Skeletal muscle satellite cell (primary cell): ENCODE data around the gene HTR1A. TPM values are rescaled to one million over a fixed set of nuclear protein-coding genes. Genes with fewer than 3 reads are reported as not detected.

ENCODE experiments used
- H3K27me3 ChIP-seq: 2 replicates; pipeline ENCODE4 v1.7.0; 2013; ENCODE audit warnings: low read length; ENCODE audit not compliant: control insufficient read depth, insufficient read depth
- H3K36me3 ChIP-seq: 2 replicates; pipeline ENCODE4 v1.7.0; 2013; ENCODE audit warnings: mild to moderate bottlenecking, control low read depth, low read length; ENCODE audit not compliant: insufficient read depth
- H3K4me1 ChIP-seq: 2 replicates; pipeline ENCODE4 v1.7.0; 2013; ENCODE audit warnings: low read length; ENCODE audit not compliant: control insufficient read depth, insufficient read depth
- H3K4me2 ChIP-seq: 2 replicates; pipeline ENCODE4 v1.7.0; 2013; ENCODE audit warnings: mild to moderate bottlenecking, low read length
- H3K4me3 ChIP-seq: 2 replicates; pipeline ENCODE4 v1.7.0; 2013; ENCODE audit warnings: low read length
- H3K9ac ChIP-seq: 2 replicates; pipeline ENCODE4 v1.7.0; 2013; ENCODE audit warnings: mild to moderate bottlenecking, low read depth, low read length, moderate library complexity
- H3K9me3 ChIP-seq: replicated peaks from 2 replicates; pipeline ENCODE4 v1.7.0; 2013; ENCODE audit warnings: mild to moderate bottlenecking, control low read depth, low read length
- total RNA-seq: library from RNA; depleted of rRNA; stranded (reverse); fragments of >200 nt; gene quantifications from 2 replicates; pipeline ENCODE4 v1.2.3, GENCODE V29; 2012; rRNA removed

HTR1A gene
- not detected in 2 replicates for total RNA-seq

- Histone ChIP-seq H3K4me2 (no peak within 1 kb of the TSS), H3K27me3 (peaks cover 42% of the 10 kb centered on the region), H3K9me3 (no peaks in the 10 kb centered on the region), H3K36me3 (no peaks in the 10 kb centered on the region), H3K4me1 (no peaks in the 10 kb centered on the region), H3K4me3 (no peak within 1 kb of the TSS), H3K9ac (no peak within 1 kb of the TSS)
Observed at GRCh38 chr5:63962279-63962678, at the start of gene HTR1A. Gene HTR1A (minus strand): TSS chr5:63962445. CDS start chr5:63961719, 726 bp downstream.

- H3K27me3 ChIP-seq = no peaks in the 10 kb centered on the region
- H3K36me3 ChIP-seq = no peaks in the 10 kb centered on the region
- no peaks in the 10 kb centered on the region for H3K9me3 ChIP-seq
- no peak overlapping the region for H3K4me2 ChIP-seq
- no peak overlapping the region for H3K9ac ChIP-seq
- no peak overlapping the region for H3K4me3 ChIP-seq
- no peaks in the 10 kb centered on the region for H3K4me1 ChIP-seq
Observed at GRCh38 chr5:64003966-64004365, 41.7 kb upstream of the HTR1A start.

GRCh38 chr5:64000096-64000495 lies 37.9 kb upstream of the HTR1A start:
- Histone ChIP-seq H3K9me3 (no peaks in the 10 kb centered on the region), H3K4me1 (no peaks in the 10 kb centered on the region), H3K27me3 (no peaks in the 10 kb centered on the region), H3K4me2 (no peak overlapping the region), H3K4me3 (no peak overlapping the region), H3K9ac (no peak overlapping the region), H3K36me3 (no peaks in the 10 kb centered on the region)

DNA sequence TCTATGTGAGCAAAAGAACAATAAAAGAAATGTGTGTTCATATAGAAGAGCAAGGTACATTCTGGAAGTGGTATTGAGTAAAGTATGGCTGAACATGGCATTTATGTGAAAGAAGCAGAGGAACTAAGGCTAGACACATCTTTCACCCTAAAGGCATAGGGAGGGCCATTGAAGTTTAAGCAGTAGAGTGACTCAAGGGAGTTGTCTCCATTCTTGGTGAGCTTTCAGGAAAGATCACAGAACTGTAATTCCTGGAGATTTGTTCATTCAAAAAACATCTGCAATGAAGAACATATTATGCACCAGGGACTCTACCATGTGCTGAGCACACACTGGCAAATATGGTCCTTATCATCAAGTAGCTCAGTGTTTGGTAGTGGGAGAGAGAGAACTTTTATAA lies 24.8 kb upstream of the HTR1A start:
- Histone ChIP-seq H3K27me3 (no peaks in the 10 kb centered on the region), H3K9me3 (no peaks in the 10 kb centered on the region), H3K9ac (no peak overlapping the region), H3K4me1 (no peaks in the 10 kb centered on the region), H3K36me3 (no peaks in the 10 kb centered on the region), H3K4me2 (no peak overlapping the region), H3K4me3 (no peak overlapping the region)

GRCh38 chr5:63981864-63982263 lies 19.6 kb upstream of the HTR1A start:
- Histone ChIP-seq H3K27me3 (no peaks in the 10 kb centered on the region), H3K4me3 (no peak overlapping the region), H3K9ac (no peak overlapping the region), H3K4me2 (no peak overlapping the region), H3K9me3 (no peaks in the 10 kb centered on the region), H3K36me3 (no peaks in the 10 kb centered on the region), H3K4me1 (no peaks in the 10 kb centered on the region)

DNA sequence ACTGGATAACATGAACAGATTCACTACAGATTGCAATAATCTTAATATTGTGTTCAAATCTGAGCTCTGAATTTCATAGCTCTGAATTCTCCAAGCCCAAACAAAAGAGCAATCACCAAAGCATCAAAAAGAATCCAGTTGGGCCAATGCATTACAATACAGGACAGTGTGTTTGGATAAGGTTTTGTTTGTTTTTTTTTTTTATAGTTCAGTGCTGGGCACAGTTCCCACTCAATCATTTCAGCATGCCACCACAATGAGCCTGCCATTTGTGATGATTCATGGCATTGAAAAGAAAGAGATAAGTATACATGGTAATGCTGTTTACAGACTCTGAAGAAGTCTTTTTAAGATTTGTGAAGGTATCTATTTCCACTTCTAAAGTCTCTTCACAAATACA lies 1.7 kb upstream of the HTR1A start:
- Histone ChIP-seq H3K9ac (no peak overlapping the region), H3K4me1 (no peaks in the 10 kb centered on the region), H3K36me3 (no peaks in the 10 kb centered on the region), H3K9me3 (no peaks in the 10 kb centered on the region), H3K27me3 (peaks cover 37% of the 10 kb centered on the region), H3K4me2 (no peak overlapping the region), H3K4me3 (no peak overlapping the region)

GRCh38 chr5:63963080-63963735 lies 963 bp upstream of the HTR1A start:
- H3K9me3 ChIP-seq = no peaks in the 10 kb centered on the region
- no peaks in the 10 kb centered on the region for H3K4me1 ChIP-seq
- H3K9ac ChIP-seq = no peak overlapping the region
- H3K4me2 ChIP-seq = no peak overlapping the region
- no peak overlapping the region for H3K4me3 ChIP-seq
- H3K36me3 ChIP-seq = no peaks in the 10 kb centered on the region
- peaks cover 42% of the 10 kb centered on the region for H3K27me3 ChIP-seq

- Histone ChIP-seq H3K4me3 (no peak overlapping the region), H3K36me3 (no peaks in the 10 kb centered on the region), H3K4me2 (no peak overlapping the region), H3K9ac (no peak overlapping the region), H3K4me1 (no peaks in the 10 kb centered on the region), H3K27me3 (peaks cover 42% of the 10 kb centered on the region), H3K9me3 (no peaks in the 10 kb centered on the region)
Observed at GRCh38 chr5:63961598-63962161, 565 bp downstream of the HTR1A start.

GRCh38 chr5:63961125-63961597 lies 1.1 kb downstream of the HTR1A start:
- Histone ChIP-seq H3K9me3 (no peaks in the 10 kb centered on the region), H3K27me3 (peaks cover 42% of the 10 kb centered on the region), H3K4me2 (no peak overlapping the region), H3K4me3 (no peak overlapping the region), H3K4me1 (no peaks in the 10 kb centered on the region), H3K36me3 (no peaks in the 10 kb centered on the region), H3K9ac (no peak overlapping the region)

DNA sequence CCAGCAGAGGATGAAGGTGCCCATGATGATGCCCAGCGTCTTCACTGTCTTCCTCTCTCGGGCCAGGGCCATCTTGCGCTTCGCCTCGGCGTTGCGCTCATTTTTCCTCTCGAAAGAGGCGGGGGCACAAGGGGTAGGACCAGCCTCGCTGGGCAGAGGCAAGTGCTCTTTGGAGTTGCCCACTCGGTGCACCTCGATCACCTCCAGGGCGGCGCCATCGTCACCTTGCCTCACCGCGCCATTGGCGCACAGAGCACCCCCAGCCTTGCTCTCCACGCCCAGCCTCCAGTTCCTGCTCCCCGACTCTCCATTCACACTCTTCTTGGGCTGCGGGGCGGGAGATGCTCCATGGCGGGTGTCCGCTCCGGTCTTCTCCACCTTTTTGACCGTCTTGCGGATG lies 1.6 kb downstream of the HTR1A start:
- Histone ChIP-seq H3K36me3 (no peaks in the 10 kb centered on the region), H3K27me3 (peaks cover 42% of the 10 kb centered on the region), H3K4me3 (no peak overlapping the region), H3K4me1 (no peaks in the 10 kb centered on the region), H3K9me3 (no peaks in the 10 kb centered on the region), H3K9ac (no peak overlapping the region), H3K4me2 (no peak overlapping the region)

DNA sequence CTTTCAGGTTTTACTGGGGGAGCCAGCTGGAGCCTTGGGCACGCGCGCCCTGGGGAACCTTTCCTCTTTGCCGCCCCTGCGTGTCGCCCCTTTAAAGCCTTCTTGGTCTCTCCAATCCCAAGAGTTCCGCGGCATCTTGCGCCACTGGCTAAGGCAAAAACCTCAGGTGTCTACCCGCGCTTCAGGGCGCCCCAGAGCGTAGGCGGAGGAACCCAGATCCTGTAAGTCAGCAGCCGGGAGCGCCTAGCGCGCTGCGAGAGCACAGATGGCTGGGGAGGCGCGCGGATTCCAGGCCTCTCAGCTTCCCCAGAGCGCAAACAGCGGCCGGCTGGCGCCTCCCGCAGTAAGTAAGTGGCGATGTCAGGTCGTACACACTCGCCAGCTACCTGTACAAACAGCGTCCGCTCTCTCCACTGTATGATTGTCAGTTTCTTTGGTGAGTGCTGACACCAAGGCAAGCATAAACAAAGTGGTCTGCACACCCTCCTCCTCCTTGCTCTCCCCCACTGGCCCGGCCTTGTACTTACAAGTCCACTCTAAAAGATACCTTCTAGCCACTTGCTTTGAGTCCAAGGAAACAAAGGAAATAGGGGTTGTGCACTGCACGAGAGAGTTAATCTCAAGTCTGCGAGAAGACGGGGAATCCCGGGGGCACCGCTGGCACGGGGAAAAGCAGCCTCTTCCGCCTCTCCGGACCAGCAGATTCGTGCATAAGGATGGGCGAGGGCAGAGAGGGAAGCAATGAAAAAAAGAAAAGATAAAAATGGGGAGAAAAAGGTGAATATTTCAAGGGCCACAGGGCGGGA lies 2.9 kb downstream of the HTR1A start:
- no peak overlapping the region for H3K4me2 ChIP-seq
- peaks cover 42% of the 10 kb centered on the region for H3K27me3 ChIP-seq

More for the DNA sequence above, 2.9 kb downstream of the HTR1A start:
- no peak overlapping the region for H3K4me3 ChIP-seq
- no peaks in the 10 kb centered on the region for H3K9me3 ChIP-seq
- H3K9ac ChIP-seq = no peak overlapping the region
- no peaks in the 10 kb centered on the region for H3K36me3 ChIP-seq
- no peaks in the 10 kb centered on the region for H3K4me1 ChIP-seq
